ENCODE results near the gene AAMDC.

The AAMDC gene

GRCh38 chr11:77806415-77806814 lies 14.5 kb upstream of the AAMDC start:
- H3K79me2 ChIP-seq (ENCODE audit: control insufficient read depth, low read length) = peaks cover 96% of the 10 kb centered on the region
- H3F3A ChIP-seq (ENCODE audit: control insufficient read depth, insufficient read depth) = no peaks in the 10 kb centered on the region
- H3K36me3 ChIP-seq (ENCODE audit: control insufficient read depth, low read length) = peaks cover 28% of the 10 kb centered on the region
- no peaks in the 10 kb centered on the region for H3K27me3 ChIP-seq (ENCODE audit: control insufficient read depth, low read length)
- H3K4me3 ChIP-seq (ENCODE audit: low read length) = no peak overlapping the region
- TF ChIP-seq EZH2phosphoT487 (IDR thresholded peaks at IDR 0.05; ENCODE audit: borderline replicate concordance, low read length) (no peak), CTCF (IDR thresholded peaks at IDR 0.05; ENCODE audit: low read depth, low read length, poor library complexity, severe bottlenecking) (no peak)
- peaks cover 10% of the 10 kb centered on the region; the same call in 1 of the 2 replicates for H3K4me1 ChIP-seq (ENCODE audit: control insufficient read depth, low read length)
- H3K9me2 ChIP-seq (replicated peaks; ENCODE audit: control insufficient read depth, low read length) = no peaks in the 10 kb centered on the region
- H3K4me2 ChIP-seq (ENCODE audit: low read length) = no peak overlapping the region
- H3K27ac ChIP-seq (ENCODE audit: low read depth, low read length) = no peak overlapping the region
- H4K20me1 ChIP-seq (ENCODE audit: control insufficient read depth, insufficient read depth, low read depth, low read length) = peaks cover 9% of the 10 kb centered on the region
- no peaks in the 10 kb centered on the region for H3K9me3 ChIP-seq (ENCODE audit: control insufficient read depth, insufficient read depth, low read length)

GRCh38 chr11:77806993-77807392 lies 14.0 kb upstream of the AAMDC start:
- no peaks in the 10 kb centered on the region for H3F3A ChIP-seq (ENCODE audit: control insufficient read depth, insufficient read depth)
- H3K9me3 ChIP-seq (ENCODE audit: control insufficient read depth, insufficient read depth, low read length) = no peaks in the 10 kb centered on the region
- H3K4me1 ChIP-seq (ENCODE audit: control insufficient read depth, low read length) = peaks cover 10% of the 10 kb centered on the region; the same call in 1 of the 2 replicates
- no peaks in the 10 kb centered on the region for H3K9me2 ChIP-seq (replicated peaks; ENCODE audit: control insufficient read depth, low read length)
- H4K20me1 ChIP-seq (ENCODE audit: control insufficient read depth, insufficient read depth, low read depth, low read length) = peaks cover 9% of the 10 kb centered on the region
- H3K27me3 ChIP-seq (ENCODE audit: control insufficient read depth, low read length) = no peaks in the 10 kb centered on the region
- H3K36me3 ChIP-seq (ENCODE audit: control insufficient read depth, low read length) = peaks cover 34% of the 10 kb centered on the region
- TF ChIP-seq CTCF (IDR thresholded peaks at IDR 0.05; ENCODE audit: low read depth, low read length, poor library complexity, severe bottlenecking) (no peak), EZH2phosphoT487 (IDR thresholded peaks at IDR 0.05; ENCODE audit: borderline replicate concordance, low read length) (no peak)
- H3K79me2 ChIP-seq (ENCODE audit: control insufficient read depth, low read length) = peaks cover 96% of the 10 kb centered on the region
- H3K27ac ChIP-seq (ENCODE audit: low read depth, low read length) = no peak overlapping the region
- H3K4me2 ChIP-seq (ENCODE audit: low read length) = no peak overlapping the region
- H3K4me3 ChIP-seq (ENCODE audit: low read length) = no peak overlapping the region

GRCh38 chr11:77813256-77813655 lies 7.7 kb upstream of the AAMDC start:
- TF ChIP-seq EZH2phosphoT487 (IDR thresholded peaks at IDR 0.05; ENCODE audit: borderline replicate concordance, low read length) (no peak), CTCF (IDR thresholded peaks at IDR 0.05; ENCODE audit: low read depth, low read length, poor library complexity, severe bottlenecking) (no peak)
- peaks cover 4% of the 10 kb centered on the region; the same call in 1 of the 2 replicates for H3K9me3 ChIP-seq (ENCODE audit: control insufficient read depth, insufficient read depth, low read length)
- no peak overlapping the region for H3K4me3 ChIP-seq (ENCODE audit: low read length)
- peaks cover 75% of the 10 kb centered on the region for H3K36me3 ChIP-seq (ENCODE audit: control insufficient read depth, low read length)
- H3F3A ChIP-seq (ENCODE audit: control insufficient read depth, insufficient read depth) = no peaks in the 10 kb centered on the region
- peaks cover 7% of the 10 kb centered on the region for H3K4me1 ChIP-seq (ENCODE audit: control insufficient read depth, low read length)
- H3K27me3 ChIP-seq (ENCODE audit: control insufficient read depth, low read length) = no peaks in the 10 kb centered on the region
- no peaks in the 10 kb centered on the region for H3K9me2 ChIP-seq (replicated peaks; ENCODE audit: control insufficient read depth, low read length)
- no peak overlapping the region for H3K4me2 ChIP-seq (ENCODE audit: low read length)
- peaks cover 97% of the 10 kb centered on the region for H3K79me2 ChIP-seq (ENCODE audit: control insufficient read depth, low read length)
- H4K20me1 ChIP-seq (ENCODE audit: control insufficient read depth, insufficient read depth, low read depth, low read length) = peaks cover 10% of the 10 kb centered on the region
- H3K27ac ChIP-seq (ENCODE audit: low read depth, low read length) = no peak overlapping the region

All from DOHH2 (cell line).